GM18907 (cell line): ENCODE results near the gene ANKRD20A1.
"Not testable (repeated sequence)": the region's sequence is repeated elsewhere in the genome, so short reads cannot be mapped to it uniquely, and the experiment has no call there.

Experiments
- ATAC-seq: cut with Tn5 transposase; IDR thresholded peaks from one replicate; pipeline ENCODE4 v1.9.1; 2021; ENCODE audit warnings: mild to moderate bottlenecking, moderate library complexity; ENCODE audit not compliant: unreplicated experiment

The ANKRD20A1 gene

DNA sequence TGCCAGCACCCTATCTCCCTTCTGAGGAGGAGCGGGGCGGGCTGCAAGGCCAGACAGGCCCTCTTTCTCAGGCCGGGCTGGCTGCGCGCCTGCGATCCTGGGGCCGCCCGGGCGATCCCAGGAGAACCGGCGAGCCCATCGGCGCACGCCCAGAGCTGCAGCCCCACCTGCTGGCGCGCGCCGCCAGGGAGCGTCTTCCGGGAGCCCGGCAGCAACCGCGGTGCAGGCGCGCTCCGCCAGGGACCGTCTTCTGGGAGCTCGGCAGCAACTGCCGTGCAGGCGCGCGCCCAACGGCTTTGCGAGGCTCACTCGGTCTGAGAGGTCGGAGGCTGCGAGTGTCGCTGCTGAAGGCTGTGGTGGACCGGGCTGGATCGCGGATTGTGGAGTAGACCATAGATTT lies at the start of gene ANKRD20A1:
Gene ANKRD20A1, plus strand, starts transcription at position 61 of the 400 bp plus-strand sequence. CDS start 496 bp downstream, outside the sequence.
- ATAC-seq = not testable (repeated sequence)

DNA sequence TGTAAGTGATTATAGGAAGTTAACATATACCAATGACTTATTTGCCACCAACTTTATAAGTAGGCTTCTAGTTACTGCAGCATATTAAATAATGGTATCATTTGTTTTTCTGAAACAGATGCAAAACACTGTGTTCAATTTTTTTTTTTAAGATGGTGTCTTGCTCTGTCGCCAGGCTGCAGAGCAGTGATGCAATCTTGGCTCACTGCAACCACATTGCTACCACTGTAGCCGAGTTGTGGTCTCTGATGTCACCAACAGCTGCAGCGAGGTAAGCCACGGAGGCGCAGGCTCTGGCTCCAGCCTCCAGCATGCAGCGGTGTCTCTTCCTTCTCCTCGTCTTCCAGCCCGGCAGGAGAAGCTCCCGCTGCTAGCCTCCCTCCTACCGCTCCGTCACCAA lies 26.6 kb upstream of the ANKRD20A1 start:
- ATAC-seq = not testable (repeated sequence)
